ENCODE data around the gene PPP5C. TPM values are rescaled to one million over a fixed set of nuclear protein-coding genes. Genes with fewer than 3 reads are reported as not detected.
"Not testable (repeated sequence)": the region's sequence is repeated elsewhere in the genome, so short reads cannot be mapped to it uniquely, and the experiment has no call there.

The PPP5C gene
- total RNA-seq, 1 experiment from 2014 or later: 89.7 TPM

DNA sequence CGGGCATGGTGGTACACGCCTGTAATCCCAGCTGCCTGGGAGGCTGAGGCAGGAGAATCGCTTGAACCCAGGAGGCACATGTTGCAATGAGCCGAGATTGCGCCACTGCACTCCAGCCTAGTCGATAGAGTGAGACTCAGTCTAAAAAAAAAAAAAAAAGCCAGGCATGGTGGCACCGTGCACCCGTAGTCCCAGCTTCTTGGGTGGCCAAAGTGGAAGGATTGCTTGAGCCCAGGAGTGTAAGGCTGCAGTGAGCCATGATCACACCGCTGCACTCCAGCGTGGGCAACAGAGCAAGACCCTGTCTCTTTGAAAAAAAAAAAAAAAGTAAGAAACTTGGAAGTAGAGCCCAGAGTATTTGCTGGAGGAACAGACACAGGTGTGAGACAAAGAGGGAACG is 38.7 kb downstream of the PPP5C start:
- no peak for DNase-seq (ENCODE audit: low read depth)

DNA sequence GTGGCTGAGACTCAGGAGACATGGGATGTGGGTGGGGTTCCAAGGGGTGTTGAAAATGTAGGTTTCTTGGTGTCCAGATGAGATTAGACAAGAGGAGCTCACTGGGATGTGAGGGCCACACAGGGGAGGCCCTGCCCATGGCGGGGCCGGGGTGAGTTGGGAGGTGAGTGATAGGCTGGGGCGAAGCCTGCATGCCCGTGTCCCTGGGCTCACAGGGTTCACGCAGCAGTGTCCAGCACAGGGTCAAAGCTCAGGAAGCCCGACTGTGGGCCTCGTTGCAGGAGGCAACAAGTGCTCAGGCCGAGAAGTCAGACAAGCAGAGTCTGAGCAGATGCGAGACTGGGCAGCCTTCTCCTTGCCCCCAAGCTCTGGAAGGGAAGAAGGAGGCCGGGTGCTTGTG is 39.3 kb downstream of the PPP5C start:
- DNase-seq (ENCODE audit: low read depth): no peak

DNA sequence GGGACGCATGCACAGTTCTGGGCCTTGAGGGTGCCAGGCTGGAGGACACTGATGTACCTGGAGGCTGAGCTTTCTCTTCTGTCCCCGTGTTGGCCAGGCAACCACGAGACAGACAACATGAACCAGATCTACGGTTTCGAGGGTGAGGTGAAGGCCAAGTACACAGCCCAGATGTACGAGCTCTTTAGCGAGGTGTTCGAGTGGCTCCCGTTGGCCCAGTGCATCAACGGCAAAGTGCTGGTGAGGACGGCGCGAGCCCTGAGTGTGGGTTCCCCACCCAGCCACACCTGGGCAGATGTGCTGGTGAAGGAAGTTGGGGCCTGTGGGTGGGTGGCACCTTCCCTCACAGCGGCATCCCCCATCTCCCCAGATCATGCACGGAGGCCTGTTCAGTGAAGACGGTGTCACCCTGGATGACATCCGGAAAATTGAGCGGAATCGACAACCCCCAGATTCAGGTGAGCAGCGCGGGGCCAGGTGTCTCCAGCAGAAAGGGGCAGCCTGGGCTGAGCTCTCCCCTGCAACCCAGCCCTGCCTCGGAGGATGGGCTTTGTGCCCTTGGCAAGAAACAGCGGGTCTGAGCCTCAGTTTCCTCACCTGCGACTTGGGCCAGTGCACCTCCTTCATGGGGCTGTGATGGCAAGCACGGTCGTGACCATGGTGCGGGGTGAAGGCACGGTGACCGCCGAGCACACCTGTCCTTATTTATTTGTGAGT is 40.3 kb downstream of the PPP5C start:
- no peak for DNase-seq (ENCODE audit: low read depth)

DNA sequence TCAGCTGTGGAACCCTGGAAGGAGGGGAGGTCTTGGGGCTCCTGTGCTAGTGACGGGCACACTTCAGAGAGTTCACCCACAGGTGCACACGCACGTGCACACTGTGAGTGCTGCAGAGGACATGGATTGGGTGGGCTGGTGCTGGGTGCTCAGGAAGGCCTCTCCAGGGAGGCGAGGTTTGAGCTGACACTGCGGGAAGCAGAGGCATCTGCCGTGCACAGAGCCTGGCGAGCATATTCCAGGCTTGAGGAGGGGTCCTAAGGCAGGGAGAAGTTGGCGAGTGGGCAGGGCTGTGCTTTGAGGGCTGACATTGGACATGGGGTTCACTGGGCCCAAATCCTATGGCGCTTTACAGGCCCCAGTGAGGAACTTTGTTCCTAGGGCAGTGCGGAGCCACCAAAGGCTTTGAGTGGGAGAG is 40.8 kb downstream of the PPP5C start:
- no peak for DNase-seq (ENCODE audit: low read depth)

DNA sequence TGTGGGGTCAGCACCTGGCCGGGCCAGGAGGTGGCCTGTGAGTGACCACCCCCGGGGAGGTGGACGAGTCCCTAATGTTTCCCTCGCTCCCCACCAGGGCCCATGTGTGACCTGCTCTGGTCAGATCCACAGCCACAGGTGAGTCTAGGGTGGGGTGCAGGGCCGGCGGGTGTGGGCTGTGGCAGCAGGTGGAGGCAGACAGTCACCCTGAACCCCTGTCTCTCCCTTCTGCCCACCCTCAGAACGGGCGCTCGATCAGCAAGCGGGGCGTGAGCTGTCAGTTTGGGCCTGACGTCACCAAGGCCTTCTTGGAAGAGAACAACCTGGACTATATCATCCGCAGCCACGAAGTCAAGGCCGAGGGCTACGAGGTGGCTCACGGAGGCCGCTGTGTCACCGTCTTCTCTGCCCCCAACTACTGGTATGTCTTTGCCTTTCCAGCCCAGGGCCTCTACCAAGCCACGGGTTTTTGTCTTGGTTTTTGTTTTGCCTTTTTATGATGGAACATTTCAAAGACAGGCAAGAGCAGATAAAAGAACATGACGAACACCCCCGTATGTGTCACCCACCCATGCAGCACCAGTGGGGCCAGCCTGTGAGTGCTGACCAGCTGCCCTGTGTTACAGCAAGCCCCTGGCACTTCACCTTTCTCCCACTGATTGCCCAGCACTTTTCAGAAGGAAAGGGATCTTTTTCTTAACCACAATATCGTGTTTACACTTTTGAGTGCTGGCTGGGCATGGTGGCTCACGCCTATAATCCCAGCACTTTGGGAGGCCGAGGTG is 41.6 kb downstream of the PPP5C start:
- DNase-seq (ENCODE audit: low read depth): no peak

DNA sequence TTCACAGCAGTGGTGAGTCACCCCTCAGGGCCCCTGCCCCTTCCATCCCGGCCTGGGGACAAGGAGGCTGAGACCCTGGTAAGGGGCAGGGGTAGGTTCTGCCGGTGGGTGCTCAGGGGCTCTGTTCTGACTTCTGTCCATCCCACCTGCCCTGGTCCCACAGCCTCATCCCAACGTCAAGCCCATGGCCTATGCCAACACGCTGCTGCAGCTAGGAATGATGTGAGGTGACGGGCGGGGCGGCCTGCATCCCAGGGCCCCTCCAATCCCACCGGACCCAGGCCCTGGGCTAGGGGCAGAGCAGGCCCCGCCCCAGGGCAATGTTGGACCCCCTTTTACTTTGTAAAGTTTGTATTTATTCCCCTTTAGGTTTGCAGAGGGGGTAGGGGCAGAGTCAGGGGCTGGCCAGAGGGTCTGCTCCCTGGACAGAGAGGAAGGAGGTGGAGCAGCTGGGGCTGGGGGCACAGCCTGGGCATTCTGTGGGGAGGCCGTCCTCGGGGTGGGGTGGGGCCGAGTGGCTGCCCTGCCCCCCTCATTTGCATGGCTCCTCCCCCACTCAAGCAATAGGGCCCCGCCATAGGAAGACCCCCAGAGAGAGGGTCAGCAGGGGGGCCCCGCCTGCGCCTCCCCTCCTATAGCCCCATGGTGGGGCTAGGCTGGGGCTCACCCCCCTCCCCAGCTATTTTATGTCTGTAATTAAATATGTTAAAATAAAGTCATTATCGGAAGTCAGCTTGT is 43.4 kb downstream of the PPP5C start:
- no peak for DNase-seq (ENCODE audit: low read depth)

DNA sequence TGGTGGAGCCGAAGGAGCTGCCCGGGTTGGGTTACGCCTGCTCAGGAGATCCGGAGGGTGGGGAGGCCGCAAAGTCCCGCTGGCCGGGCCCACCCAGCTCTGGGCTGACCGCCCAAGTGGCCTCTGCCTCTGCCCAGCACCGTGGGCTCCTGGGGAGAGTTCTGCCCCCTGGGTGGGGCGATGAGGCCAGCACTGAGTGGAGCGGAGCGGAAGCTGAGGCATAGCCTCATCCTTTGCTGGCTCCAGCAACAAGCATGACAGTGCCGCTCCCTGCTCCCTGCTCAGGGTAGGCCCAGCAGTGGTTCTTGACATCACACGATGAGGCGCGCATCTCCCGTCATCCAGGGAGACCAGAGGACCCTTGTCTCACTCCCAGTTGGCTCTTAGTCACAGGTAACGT is 44.0 kb downstream of the PPP5C start:
- DNase-seq (ENCODE audit: low read depth): no peak

DNA sequence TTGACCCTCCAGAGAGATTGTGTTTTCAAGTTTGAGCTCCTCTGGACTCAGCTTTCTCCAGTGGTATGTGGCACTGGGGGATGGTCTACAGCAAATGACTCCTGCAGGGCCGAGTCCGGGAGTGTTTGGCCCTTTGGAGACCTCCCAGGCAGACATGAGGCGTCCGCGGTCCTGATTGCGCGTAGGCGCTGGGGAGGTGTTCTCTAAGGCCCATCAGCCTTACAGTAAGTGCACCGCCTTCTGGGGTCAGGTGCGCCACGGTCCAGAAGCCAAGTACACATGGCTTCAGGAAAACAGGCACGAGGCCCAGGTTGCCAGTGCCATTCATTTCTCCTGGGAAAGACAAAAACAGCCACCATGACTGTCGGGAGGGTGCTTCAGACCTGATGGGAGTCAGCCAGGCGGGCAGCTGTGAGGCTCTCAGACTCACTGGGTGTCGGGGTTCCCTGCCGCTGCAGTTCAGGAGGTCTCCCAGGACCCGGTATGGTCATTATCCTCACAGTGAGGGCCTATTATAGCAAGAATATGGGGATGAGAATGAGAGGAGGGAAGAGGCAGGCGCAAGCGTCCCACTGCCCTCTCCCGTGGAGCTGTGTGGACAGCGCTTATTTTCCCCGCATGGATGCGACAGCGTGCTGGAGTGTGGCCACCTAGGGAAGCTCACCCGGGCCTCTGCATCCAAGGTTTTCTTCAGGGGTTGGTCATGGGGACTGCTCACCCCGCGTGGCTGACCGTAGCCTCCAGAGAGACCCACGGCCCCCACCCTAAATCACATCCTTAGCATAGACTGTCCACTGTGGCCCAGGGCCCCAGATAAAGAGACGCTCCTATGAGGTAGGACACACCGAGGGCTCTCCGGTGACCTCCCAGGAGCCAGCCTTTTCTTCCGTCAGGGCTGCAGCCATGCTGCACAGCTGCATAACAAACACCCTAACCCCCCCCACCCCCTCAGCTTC is 44.7 kb downstream of the PPP5C start:
- no peak for DNase-seq (ENCODE audit: low read depth)

DNA sequence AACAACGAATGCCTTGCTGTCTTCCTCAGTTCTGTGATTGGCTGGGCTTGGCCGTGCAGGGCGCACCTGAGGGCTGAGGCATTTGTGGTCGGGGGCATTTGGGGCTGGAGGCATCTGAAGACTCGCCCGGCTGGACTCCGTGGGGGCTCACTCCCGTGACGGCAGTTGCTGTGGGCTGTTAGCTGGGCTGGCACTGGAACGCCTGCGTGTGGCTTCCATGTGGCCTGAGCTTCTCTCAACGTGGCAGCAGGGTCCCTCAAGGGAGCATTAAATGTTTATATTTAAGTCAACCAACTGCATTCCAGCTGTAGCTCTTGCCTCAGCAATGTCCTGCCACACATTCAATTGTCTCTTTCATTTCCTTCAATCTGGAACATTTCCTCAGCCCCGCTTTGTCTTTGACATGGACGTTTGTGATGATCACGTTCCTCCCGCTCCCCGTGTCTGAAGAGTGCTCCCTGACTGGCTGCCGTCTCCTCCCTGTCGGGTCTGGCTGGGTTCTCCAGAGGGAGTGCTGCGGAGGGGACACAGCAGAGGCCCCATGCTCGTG is 45.4 kb downstream of the PPP5C start:
- DNase-seq (ENCODE audit: low read depth): peak; percentile 69

DNA sequence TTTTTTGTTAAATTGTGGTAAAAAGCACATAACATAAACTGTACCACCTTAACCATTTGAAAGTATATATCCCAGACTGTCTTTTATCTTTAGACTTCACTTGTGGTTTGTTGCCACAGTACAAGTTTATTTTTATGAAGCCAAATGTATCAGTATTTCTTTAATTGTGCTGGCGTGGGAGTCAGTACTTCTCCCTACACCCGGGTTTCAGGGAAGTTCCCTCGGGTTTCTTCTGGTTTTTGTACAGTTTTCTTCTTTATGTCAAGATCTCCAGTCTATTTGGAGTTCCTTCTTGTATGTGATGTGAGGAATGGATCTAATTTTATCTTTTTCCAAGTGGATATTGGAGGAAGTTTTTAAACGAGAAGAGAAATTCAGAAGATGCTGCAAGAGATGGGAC is 46.0 kb downstream of the PPP5C start:
- no peak for DNase-seq (ENCODE audit: low read depth)

DNA sequence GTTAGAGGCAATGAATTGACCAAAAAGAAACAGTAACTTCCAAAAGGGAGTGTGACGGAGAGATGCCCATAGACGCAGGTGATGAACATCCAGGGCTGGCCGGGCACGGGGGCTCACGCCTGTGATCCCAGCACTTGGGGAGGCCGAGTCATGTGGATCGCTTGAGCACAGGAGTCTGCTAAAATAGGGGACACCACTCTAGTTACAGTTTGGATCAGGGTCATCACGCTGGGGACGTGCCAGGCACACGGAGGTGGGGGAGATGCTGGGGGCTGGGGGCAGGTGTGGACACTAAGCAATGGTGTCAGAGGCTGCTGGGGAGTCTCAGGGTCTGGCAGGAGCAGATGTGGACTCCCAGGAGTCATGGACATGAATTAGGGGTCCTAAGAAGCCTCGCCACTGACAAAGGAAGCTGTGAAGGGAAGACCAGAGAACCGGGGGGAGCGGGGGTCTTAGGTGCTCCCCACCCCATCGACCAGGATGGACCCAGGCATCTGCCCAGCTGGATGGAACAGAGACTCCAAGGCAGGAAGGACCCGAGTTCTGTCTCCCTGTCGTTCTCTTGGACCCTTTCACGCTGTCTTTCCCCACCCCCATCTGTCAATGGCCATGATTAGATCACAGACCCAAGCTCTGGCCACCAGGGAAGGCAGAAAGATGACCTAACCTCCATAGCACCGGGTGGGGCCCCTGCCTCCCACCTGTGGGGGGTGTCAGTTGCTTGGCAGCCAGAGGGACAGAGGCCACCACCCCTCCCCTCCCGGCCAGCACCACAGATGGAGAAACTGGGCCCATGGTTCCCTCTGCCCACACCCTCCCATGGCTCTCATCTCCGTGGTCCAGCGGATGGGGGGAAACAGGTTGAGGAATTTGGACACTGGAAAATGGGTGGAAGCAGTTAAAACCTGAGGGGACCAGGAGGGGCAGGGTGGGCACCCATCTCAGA is 46.8 kb downstream of the PPP5C start:
- DNase-seq (ENCODE audit: low read depth): no peak

DNA sequence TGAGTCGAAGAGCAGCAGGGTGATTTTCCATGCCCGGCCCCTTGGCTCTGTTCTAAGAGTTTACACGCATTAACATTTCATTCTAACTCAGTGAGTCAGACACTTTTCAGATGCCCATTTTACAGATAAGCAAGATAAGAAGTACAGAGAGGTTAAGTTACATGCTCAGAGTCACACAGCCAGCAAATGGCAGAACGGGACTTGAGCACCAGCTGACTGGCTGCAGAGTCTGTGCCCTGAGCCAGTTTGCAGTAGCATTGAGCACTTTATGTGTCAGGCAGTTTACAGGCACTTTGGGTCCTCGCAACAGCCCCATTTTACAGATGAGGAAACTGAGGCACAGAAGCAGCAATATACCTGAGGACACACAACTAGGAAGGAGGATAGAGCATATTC is 47.5 kb downstream of the PPP5C start:
- DNase-seq (ENCODE audit: low read depth): no peak

DNA sequence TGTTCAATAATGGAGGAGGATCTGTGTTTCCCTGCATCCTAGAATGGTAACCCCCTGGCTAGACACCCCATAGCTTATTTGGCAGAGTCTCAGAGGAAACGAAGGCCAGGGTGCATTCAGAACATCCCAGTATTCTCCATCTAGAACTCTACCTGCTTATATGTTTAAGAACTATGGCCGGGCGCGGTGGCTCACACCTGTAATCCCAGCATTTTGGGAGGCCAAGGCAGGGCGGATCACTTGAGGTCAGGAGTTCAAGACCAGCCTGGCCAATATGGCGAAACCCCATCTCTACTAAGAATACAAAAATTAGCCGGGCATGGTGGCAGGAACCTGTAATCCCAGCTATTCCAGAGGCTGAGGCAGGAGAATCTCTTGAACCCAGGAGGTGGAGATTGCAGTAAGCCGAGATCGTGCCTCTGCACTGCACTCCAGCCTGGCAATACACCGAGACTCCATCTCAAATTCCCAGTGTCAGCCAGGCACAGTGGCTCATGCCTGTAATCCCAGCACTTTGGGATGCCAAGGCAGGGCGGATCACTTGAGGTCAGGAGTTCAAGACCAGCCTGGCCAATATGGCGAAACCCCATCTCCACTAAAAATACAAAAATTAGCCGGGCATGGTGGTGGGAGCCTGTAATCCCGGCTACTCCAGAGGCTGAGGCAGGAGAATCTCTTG is 51.1 kb downstream of the PPP5C start:
- DNase-seq (ENCODE audit: low read depth): not testable (repeated sequence)

DNA sequence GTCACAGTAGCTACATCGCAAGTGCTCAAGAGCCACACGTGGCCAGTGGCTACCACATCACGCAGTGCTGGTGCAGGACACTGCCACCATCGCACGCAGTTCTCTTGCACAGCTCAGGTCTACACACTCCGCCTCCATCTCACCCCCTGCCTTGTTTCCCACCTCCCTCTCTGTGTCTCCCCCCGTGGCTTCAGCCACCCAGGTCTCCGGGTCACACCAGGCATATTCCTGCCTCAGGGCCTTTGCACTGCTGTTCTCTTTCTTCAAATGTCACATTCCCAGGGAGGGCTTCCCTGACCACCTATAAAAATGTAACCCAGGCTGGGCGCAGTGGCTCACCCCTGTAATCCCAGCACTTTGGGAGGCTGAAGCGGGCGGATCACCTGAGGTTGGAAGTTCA is 55.8 kb downstream of the PPP5C start:
- no peak for DNase-seq (ENCODE audit: low read depth)

DNA sequence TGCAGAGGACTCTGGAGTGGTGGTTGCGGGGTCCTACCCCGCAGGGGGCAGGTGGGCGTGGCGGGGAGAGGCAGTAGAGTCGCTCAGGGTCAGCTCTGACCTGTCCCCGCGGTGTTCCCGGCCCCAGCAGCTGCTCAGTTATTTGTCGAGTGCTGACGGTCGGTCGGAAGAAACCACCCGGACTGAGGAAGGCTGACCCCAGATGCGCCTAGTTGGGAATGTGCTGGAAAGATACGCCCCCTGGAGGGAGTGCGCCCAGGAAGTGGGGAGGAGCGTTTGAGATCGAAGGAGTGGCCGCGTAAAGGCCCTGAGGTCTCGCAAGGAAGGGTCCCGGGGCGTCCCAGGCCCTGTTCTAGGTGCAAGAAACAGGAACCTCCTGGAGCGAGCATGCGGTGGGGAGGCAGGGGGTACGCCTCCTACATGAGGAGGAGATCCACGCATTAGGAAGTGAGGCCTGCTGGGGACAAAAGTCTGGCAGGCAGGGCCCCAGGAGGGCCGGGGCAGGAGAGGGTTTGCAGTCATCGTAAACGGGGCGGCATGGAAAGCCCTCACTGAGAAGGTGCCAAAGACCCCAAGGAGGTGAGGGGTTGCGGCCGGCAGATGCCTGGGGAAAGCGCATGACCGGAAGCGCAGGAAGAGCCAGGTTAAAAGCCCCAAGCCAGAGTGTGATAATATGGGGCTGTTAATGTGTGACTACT is 57.3 kb downstream of the PPP5C start:
- DNase-seq (ENCODE audit: low read depth): peak; percentile 63

DNA sequence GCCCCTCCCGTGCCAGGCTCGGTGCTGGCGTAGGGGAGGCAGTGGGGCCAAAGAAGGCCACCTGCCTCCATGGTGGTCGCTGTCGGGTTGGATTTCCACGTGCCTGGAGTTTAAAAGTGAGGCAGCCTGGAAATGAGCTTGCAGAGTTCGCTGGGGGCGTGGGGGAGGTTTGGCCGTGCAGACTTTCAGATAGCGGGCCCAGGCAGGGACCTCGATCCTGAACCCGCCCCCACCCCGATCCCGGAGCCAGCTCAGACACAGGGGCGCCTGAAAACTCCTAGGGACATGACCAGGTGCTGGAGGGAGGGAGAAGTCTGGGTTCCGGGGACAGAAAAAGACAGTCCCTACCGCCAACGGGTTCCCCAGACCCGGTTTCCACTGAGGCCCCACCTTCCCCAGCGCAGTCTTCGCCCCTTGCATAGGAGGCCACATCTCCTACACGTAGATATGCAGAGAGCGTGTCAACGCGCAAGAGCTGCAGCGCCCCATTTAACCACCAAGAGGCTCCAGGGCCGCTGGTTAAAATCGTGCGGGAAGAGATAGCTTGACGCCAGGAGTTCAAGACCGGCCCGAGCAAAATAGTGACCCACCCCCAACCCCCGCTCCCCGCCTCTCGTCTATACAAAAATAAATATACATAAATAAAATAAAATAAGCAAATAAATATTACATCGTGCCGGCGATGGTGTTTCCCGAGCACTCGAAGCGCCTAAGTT is 58.0 kb downstream of the PPP5C start:
- DNase-seq (ENCODE audit: low read depth): no peak

DNA sequence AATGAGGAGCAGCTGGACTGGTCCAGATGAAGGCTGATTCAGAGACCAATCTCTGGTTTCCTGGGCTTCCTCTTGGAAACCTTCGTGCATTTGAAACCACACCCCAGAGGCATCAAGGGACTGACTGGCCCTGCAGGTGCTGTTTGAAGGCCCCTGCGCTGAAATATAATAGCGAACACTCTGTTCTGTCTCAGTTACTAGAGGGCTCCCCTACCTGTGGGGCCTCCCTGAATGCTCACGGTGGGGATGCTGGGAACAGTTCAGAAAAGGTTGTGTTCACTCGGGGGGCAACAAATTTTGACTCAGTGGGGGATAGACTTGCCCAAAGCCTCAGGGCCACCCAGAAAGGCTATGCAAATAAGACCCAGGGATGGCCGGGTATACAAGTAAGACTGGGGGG is 60.1 kb downstream of the PPP5C start:
- DNase-seq (ENCODE audit: low read depth): no peak

All from LHCN-M2 (cell line).